ENCODE data around the gene HFM1. TPM values are rescaled to one million over a fixed set of nuclear protein-coding genes. Genes with fewer than 3 reads are reported as not detected.

The HFM1 gene
- total RNA-seq, 1 experiment from 2014 or later = not detected

GRCh38 chr1:91261655-91262054 is 143.0 kb downstream of the HFM1 start:
- DNase-seq (ENCODE audit: low read depth in 1 of 2, low spot score in 2 of 2) = no peak
- Histone ChIP-seq H3K9me3 (replicated peaks) (no peaks in the 10 kb centered on the region), H3K27me3 (replicated peaks) (no peaks in the 10 kb centered on the region), H3K27ac (no peak overlapping the region), H3K36me3 (no peaks in the 10 kb centered on the region), H3K4me3 (no peak overlapping the region), H3K4me1 (replicated peaks) (no peaks in the 10 kb centered on the region)

DNA sequence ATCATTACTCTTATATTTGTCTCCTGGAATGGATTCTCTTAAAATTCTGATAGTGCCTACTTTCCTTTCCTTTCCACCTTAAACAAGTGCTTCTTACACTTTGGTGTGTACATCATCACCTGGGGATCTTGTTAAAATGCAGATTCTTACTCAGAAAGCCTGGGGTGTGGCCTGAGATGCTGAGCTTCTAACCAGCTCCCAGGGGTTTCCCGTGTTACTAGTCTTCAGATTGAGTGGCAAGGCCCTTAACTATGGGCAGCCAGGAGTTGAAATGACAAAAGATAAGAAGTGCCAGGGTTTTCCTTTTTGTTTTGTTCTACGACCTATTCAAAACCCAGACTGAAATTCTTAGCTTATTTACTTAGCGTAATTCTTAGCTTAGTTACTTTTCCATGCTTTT is 159.2 kb downstream of the HFM1 start:
- DNase-seq (ENCODE audit: low read depth in 1 of 2, low spot score in 2 of 2) = no peak
- Histone ChIP-seq H3K4me3 (no peak overlapping the region), H3K4me1 (replicated peaks) (no peaks in the 10 kb centered on the region), H3K27me3 (replicated peaks) (no peaks in the 10 kb centered on the region), H3K36me3 (no peaks in the 10 kb centered on the region), H3K9me3 (replicated peaks) (no peaks in the 10 kb centered on the region), H3K27ac (no peak overlapping the region)

DNA sequence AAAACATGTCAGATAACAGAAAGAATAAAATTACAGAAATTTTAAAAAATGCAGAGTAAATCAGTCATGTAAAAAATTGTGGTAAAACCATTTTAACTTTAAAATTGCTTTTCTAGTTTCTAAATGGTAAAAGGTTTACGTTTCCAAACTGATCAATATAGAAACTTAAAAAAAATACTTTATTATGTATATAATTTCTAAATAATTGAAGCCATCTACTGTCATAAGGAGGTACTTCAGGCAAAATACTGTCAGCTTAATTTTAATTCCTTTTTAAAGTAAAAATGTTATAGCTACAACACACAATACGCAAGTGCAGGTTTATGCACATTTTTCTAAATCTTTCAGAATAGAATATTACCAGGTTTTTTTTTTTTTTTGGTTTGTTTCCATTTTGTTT is 159.9 kb downstream of the HFM1 start:
- no peak for DNase-seq (ENCODE audit: low read depth in 1 of 2, low spot score in 2 of 2)

DNA sequence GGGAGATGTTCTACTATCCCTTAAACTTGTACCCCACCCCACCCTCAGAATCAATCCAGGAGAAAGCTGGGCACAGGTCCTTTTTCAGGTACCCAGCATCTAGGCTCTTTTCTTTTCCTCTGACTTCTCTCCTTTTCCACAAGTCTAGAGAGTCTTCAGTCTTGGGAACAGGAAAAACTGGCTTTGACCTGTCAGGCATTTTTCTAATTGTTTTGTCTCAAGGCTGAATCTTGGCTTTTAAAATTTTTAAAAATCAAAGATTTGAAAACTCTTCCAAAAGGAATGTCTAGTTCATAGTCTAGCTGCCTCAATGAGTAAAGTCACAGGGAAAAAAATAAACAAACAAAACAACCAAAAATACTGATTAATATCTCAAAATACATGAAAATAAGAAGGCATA is 161.5 kb downstream of the HFM1 start:
- Histone ChIP-seq H3K36me3 (no peaks in the 10 kb centered on the region), H3K4me1 (replicated peaks) (no peaks in the 10 kb centered on the region), H3K4me3 (no peak overlapping the region), H3K9me3 (replicated peaks) (no peaks in the 10 kb centered on the region), H3K27ac (no peak overlapping the region), H3K27me3 (replicated peaks) (no peaks in the 10 kb centered on the region)
- DNase-seq (ENCODE audit: low read depth in 1 of 2, low spot score in 2 of 2) = no peak

More for the DNA sequence above, 159.9 kb downstream of the HFM1 start:
- H3K27me3 ChIP-seq (replicated peaks) = no peaks in the 10 kb centered on the region
- H3K36me3 ChIP-seq = no peaks in the 10 kb centered on the region
- H3K9me3 ChIP-seq (replicated peaks) = no peaks in the 10 kb centered on the region
- no peak overlapping the region for H3K4me3 ChIP-seq
- H3K4me1 ChIP-seq (replicated peaks) = no peaks in the 10 kb centered on the region
- H3K27ac ChIP-seq = no peak overlapping the region

DNA sequence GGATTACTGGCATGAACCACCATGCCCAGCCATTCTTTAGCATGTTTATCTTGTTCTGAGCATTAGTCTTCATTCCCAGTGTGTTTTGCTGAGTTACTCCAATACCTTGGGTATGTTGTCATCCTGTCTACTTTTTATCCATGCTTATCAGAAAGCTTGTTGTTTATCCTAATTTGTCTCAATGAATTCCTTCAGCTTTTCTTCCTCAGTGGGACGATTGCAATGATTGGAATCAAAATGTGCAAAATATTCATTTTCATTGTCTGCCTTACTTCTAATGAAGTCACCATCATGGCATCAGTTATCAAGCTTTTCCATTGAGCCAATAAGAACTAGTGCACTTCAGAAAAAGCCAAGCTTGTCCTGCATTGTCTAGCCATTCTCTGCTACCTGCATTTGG is 170.5 kb downstream of the HFM1 start:
- H3K9me3 ChIP-seq (replicated peaks) = no peaks in the 10 kb centered on the region; the same call in 1 of the 2 replicates
- H3K4me1 ChIP-seq (replicated peaks) = no peaks in the 10 kb centered on the region
- H3K4me3 ChIP-seq = no peak overlapping the region
- no peak for DNase-seq (ENCODE audit: low read depth in 1 of 2, low spot score in 2 of 2)
- H3K27me3 ChIP-seq (replicated peaks) = no peaks in the 10 kb centered on the region
- no peaks in the 10 kb centered on the region for H3K36me3 ChIP-seq
- no peak overlapping the region for H3K27ac ChIP-seq

DNA sequence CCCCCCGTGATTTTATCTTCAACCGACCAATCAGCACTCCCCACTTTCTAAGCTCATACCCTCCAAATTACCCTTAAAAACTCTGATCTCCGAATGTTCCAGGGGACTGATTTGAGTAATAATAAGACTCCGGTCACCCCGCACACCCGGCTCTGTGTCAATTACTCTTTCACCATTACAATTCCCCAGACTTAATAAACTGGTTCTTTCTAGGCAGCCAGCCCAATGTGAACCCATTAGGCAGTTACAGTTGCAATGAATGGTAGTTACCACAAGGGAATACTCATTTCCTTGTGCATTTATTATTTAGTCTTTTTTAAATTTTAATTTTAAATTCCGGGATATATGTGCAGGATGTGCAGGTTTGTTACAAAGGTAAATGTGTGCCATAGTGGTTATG is 177.9 kb downstream of the HFM1 start:
- no peak overlapping the region for H3K4me3 ChIP-seq
- no peaks in the 10 kb centered on the region for H3K4me1 ChIP-seq (replicated peaks)
- no peaks in the 10 kb centered on the region for H3K9me3 ChIP-seq (replicated peaks)
- DNase-seq (ENCODE audit: low read depth in 1 of 2, low spot score in 2 of 2) = no peak
- no peak overlapping the region for H3K27ac ChIP-seq
- no peaks in the 10 kb centered on the region for H3K36me3 ChIP-seq
- H3K27me3 ChIP-seq (replicated peaks) = no peaks in the 10 kb centered on the region

- H3K36me3 ChIP-seq = no peaks in the 10 kb centered on the region
- no peaks in the 10 kb centered on the region for H3K27me3 ChIP-seq (replicated peaks)
- H3K4me3 ChIP-seq = no peak overlapping the region
- no peak overlapping the region for H3K27ac ChIP-seq
- no peaks in the 10 kb centered on the region for H3K4me1 ChIP-seq (replicated peaks)
- DNase-seq (ENCODE audit: low read depth in 1 of 2, low spot score in 2 of 2) = no peak
- no peaks in the 10 kb centered on the region for H3K9me3 ChIP-seq (replicated peaks)
Observed at GRCh38 chr1:91224878-91225277, 179.8 kb downstream of the HFM1 start.

DNA sequence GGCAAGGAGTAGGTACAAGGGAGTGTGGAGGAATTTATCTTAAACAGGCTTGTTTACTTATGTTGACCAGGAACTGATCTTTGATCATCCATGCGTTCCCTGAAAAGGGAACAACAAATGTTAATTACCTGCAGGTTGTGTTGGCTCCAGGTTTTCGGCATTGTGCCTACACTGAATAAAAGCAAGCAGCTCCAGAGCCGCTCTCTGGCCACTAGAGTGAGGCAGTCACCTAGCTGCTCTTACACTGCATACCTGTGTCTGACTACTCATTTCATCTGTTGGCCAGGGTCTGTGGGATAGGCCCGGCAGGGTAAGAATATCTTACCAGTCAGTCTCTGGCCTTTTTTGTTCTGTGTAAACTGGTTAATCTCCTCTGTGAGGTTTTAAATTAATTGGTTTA is 183.6 kb downstream of the HFM1 start:
- no peak for DNase-seq (ENCODE audit: low read depth in 1 of 2, low spot score in 2 of 2)
- H3K4me3 ChIP-seq = no peak overlapping the region
- no peaks in the 10 kb centered on the region for H3K4me1 ChIP-seq (replicated peaks)
- H3K36me3 ChIP-seq = no peaks in the 10 kb centered on the region
- no peaks in the 10 kb centered on the region for H3K27me3 ChIP-seq (replicated peaks)
- no peaks in the 10 kb centered on the region for H3K9me3 ChIP-seq (replicated peaks)
- H3K27ac ChIP-seq = no peak overlapping the region

GRCh38 chr1:91217911-91218310 is 186.7 kb downstream of the HFM1 start:
- no peaks in the 10 kb centered on the region for H3K4me1 ChIP-seq (replicated peaks)
- DNase-seq (ENCODE audit: low read depth in 1 of 2, low spot score in 2 of 2) = no peak
- no peaks in the 10 kb centered on the region for H3K9me3 ChIP-seq (replicated peaks)
- H3K36me3 ChIP-seq = no peaks in the 10 kb centered on the region
- H3K4me3 ChIP-seq = no peak overlapping the region
- H3K27ac ChIP-seq = no peak overlapping the region
- H3K27me3 ChIP-seq (replicated peaks) = no peaks in the 10 kb centered on the region

Other genes with a start within 250 kb of the HFM1 start
- 13.7 and 15.4 TPM in 2 replicates for gene CDC7, start 96.0 kb upstream of the HFM1 start, total RNA-seq (2014; rRNA removed; shearing (Covaris generic))